H9 (cell line): ENCODE measurements around the gene DTNB. TPM values are rescaled to one million over a fixed set of nuclear protein-coding genes. Genes with fewer than 3 reads are reported as not detected.

Experiments
- DNase-seq: peaks from one replicate; pipeline ENCODE4 v3.0.0-alpha.2; 2017
- H2AFZ ChIP-seq: one replicate; pipeline ENCODE4 v1.6.1; 2013; ENCODE audit warnings: mild to moderate bottlenecking, low read length, control low read depth, moderate library complexity
- H2AK5ac ChIP-seq: 2 replicates; pipeline ENCODE4 v1.6.1; 2013; ENCODE audit warnings: low read length, control low read depth, mixed read lengths; ENCODE audit not compliant: insufficient read length
- H2BK120ac ChIP-seq: one replicate; pipeline ENCODE4 v1.6.1; 2013; ENCODE audit warnings: low read depth, mild to moderate bottlenecking, low read length, control low read depth, inconsistent platforms; ENCODE audit not compliant: poor library complexity, severe bottlenecking
- H2BK12ac ChIP-seq: 2 replicates; pipeline ENCODE4 v1.6.1; 2013; ENCODE audit warnings: low read length, control low read depth, mixed read lengths, low read depth; ENCODE audit not compliant: insufficient read length
- H2BK15ac ChIP-seq: 2 replicates; pipeline ENCODE4 v1.6.1; 2013; ENCODE audit warnings: low read depth, low read length, control low read depth
- H2BK20ac ChIP-seq: one replicate; pipeline ENCODE4 v1.6.1; 2013; ENCODE audit warnings: low read depth, mild to moderate bottlenecking, low read length, control low read depth, inconsistent platforms; ENCODE audit not compliant: poor library complexity, severe bottlenecking
- H2BK5ac ChIP-seq: 2 replicates; pipeline ENCODE4 v1.6.1; 2013; ENCODE audit warnings: low read length, control low read depth, mixed read lengths; ENCODE audit not compliant: insufficient read length
- H3K14ac ChIP-seq: 2 replicates; pipeline ENCODE4 v1.6.1; 2013; ENCODE audit warnings: low read length, control low read depth; ENCODE audit not compliant: insufficient read depth
- H3K18ac ChIP-seq: 2 replicates; pipeline ENCODE4 v1.6.1; 2013; ENCODE audit warnings: low read depth, mild to moderate bottlenecking, mixed read lengths, low read length, control low read depth; ENCODE audit not compliant: insufficient read length
- H3K23ac ChIP-seq: 2 replicates; pipeline ENCODE4 v1.6.1; 2013; ENCODE audit warnings: low read length, control low read depth, mixed read lengths, low read depth; ENCODE audit not compliant: insufficient read length
- H3K23me2 ChIP-seq: 2 replicates; pipeline ENCODE4 v1.6.1; 2013; ENCODE audit warnings: low read depth, mild to moderate bottlenecking, mixed read lengths, low read length, control low read depth; ENCODE audit not compliant: insufficient read length, poor library complexity, severe bottlenecking
- H3K27ac ChIP-seq: 2 replicates; pipeline ENCODE4 v1.5.1; 2013; ENCODE audit warnings: low read length, control low read depth, mixed read lengths, low read depth; ENCODE audit not compliant: insufficient read length
- H3K27me3 ChIP-seq: 2 replicates; pipeline ENCODE4 v1.6.1; 2013; ENCODE audit warnings: low read length, control low read depth, inconsistent platforms; ENCODE audit not compliant: insufficient read depth
- H3K4ac ChIP-seq: 2 replicates; pipeline ENCODE4 v1.6.1; 2013; ENCODE audit warnings: low read depth, mild to moderate bottlenecking, control low read depth, inconsistent platforms, low read length, moderate library complexity
- H3K4me1 ChIP-seq: 2 replicates; pipeline ENCODE4 v1.6.1; 2013; ENCODE audit warnings: low read length, control low read depth, inconsistent platforms; ENCODE audit not compliant: insufficient read depth
- H3K4me2 ChIP-seq: 2 replicates; pipeline ENCODE4 v1.6.1; 2013; ENCODE audit warnings: low read length, control low read depth, mixed read lengths; ENCODE audit not compliant: insufficient read length, insufficient read depth
- H3K56ac ChIP-seq: 2 replicates; pipeline ENCODE4 v1.6.1; 2013; ENCODE audit warnings: low read depth, mild to moderate bottlenecking, mixed read lengths, low read length, control low read depth; ENCODE audit not compliant: insufficient read length
- H3K79me1 ChIP-seq: 2 replicates; pipeline ENCODE4 v1.6.1; 2013; ENCODE audit warnings: low read depth, mild to moderate bottlenecking, moderate library complexity, low read length, control low read depth, inconsistent platforms; ENCODE audit not compliant: insufficient read depth, poor library complexity, severe bottlenecking
- H3K79me2 ChIP-seq: 2 replicates; pipeline ENCODE4 v1.6.1; 2013; ENCODE audit warnings: low read length, control low read depth, inconsistent platforms; ENCODE audit not compliant: insufficient read depth
- H3K9ac ChIP-seq: 2 replicates; pipeline ENCODE4 v1.6.1; 2013; ENCODE audit warnings: low read length, control low read depth, mixed read lengths; ENCODE audit not compliant: insufficient read length; ENCODE audit errors: extremely low read depth
- H3K9me3 ChIP-seq: one replicate; pipeline ENCODE4 v1.6.1; 2013; ENCODE audit warnings: low read depth, low read length, inconsistent platforms; ENCODE audit not compliant: control insufficient read depth
- H3T11ph ChIP-seq: one replicate; pipeline ENCODE4 v1.6.1; 2013; ENCODE audit warnings: mild to moderate bottlenecking, low read length, control low read depth, inconsistent platforms
- H4K20me1 ChIP-seq: one replicate; pipeline ENCODE4 v1.6.1; 2013; ENCODE audit not compliant: control insufficient read depth, insufficient read length, insufficient read depth
- H4K5ac ChIP-seq: 2 replicates; pipeline ENCODE4 v1.6.1; 2013; ENCODE audit warnings: low read depth, mild to moderate bottlenecking, mixed read lengths, low read length, control low read depth; ENCODE audit not compliant: insufficient read length
- H4K8ac ChIP-seq: replicated peaks from 2 replicates; pipeline ENCODE4 v1.6.1; 2013; ENCODE audit warnings: low read length, control low read depth, mixed read lengths, low read depth; ENCODE audit not compliant: insufficient read length
- H4K91ac ChIP-seq: 2 replicates; pipeline ENCODE4 v1.6.1; 2013; ENCODE audit warnings: low read depth, mild to moderate bottlenecking, moderate library complexity, mixed read lengths, low read length, control low read depth; ENCODE audit not compliant: insufficient read length
- H3K27ac Mint-ChIP-seq, 3 experiments: 2 replicates in 2 of 3; 3 replicates in 1 of 3; pipeline ENCODE4 v1.8.0; 2020 to 2021; ENCODE audit warnings: mixed read lengths in 3 of 3, mild to moderate bottlenecking in 1 of 3, moderate library complexity in 1 of 3
- H3K27me3 Mint-ChIP-seq: 2 replicates; pipeline ENCODE4 v1.8.0; 2021; ENCODE audit warnings: low read depth, mild to moderate bottlenecking, moderate library complexity, mixed read lengths
- H3K36me3 Mint-ChIP-seq, 3 experiments: 2 replicates in 2 of 3; 3 replicates in 1 of 3; pipeline ENCODE4 v1.8.0; 2020 to 2021; ENCODE audit warnings: low read depth in 3 of 3, mixed read lengths in 3 of 3; ENCODE audit not compliant: insufficient read depth in 1 of 3
- H3K4me1 Mint-ChIP-seq, 2 experiments: 2 replicates each; pipeline ENCODE4 v1.8.0; 2020; ENCODE audit warnings: mixed read lengths in 2 of 2
- H3K4me3 Mint-ChIP-seq, 2 experiments: 2 replicates in 1 of 2; 3 replicates in 1 of 2; pipeline ENCODE4 v1.8.0; 2020 to 2021; ENCODE audit warnings: mild to moderate bottlenecking in 2 of 2, mixed read lengths in 2 of 2, moderate library complexity in 1 of 2
- H3K9me3 Mint-ChIP-seq, 2 experiments: 2 replicates in 1 of 2; 3 replicates in 1 of 2; pipeline ENCODE4 v1.8.0; 2020; ENCODE audit warnings: mild to moderate bottlenecking in 2 of 2, mixed read lengths in 2 of 2, moderate library complexity in 1 of 2
- CTCF ChIP-seq: fragments of 200-600 bp; sonication (generic); conservative IDR thresholded peaks from 3 replicates; pipeline ENCODE4 v1.8.0; 2021; ENCODE audit warnings: antibody characterized with exemption, mild to moderate bottlenecking
- WGBS: extraction: QIAGEN DNeasy Blood & Tissue Kit; methylation state at CpG from one replicate; pipeline ENCODE4 v1.1.7; 2013; ENCODE audit warnings: missing lambda C conversion rate, low lambda C conversion rate, mixed read lengths; ENCODE audit not compliant: insufficient read length; ENCODE audit errors: extremely low coverage; 5-methylcytosine and 5-hydroxymethylcytosine counted together
- total RNA-seq: library from RNA; stranded (reverse); gene quantifications from 2 replicates; pipeline ENCODE4 v1.2.1, GENCODE V29; 2021

The DTNB gene
- total RNA-seq, 1 experiment from 2014 or later, result 26.7 TPM

- no peak overlapping the region for H3K56ac ChIP-seq
- no peaks in the 10 kb centered on the region for H3K79me1 ChIP-seq
- H3K18ac ChIP-seq, result no peak overlapping the region
- no peak overlapping the region for H3K4me2 ChIP-seq
- no peak for DNase-seq
- Mint-ChIP-seq H3K4me3 (no peak overlapping the region), H3K27me3 (peaks cover 43% of the 10 kb centered on the region), H3K36me3 (no peaks in the 10 kb centered on the region), H3K4me1 (peaks cover 17 to 29% of the 10 kb centered on the region in 2 experiments), H3K9me3 (no peaks in the 10 kb centered on the region), H3K27ac (no peak overlapping the region)
- H3K27ac ChIP-seq, result no peak overlapping the region
- no peak overlapping the region for H4K8ac ChIP-seq
- H3K23me2 ChIP-seq, result no peaks in the 10 kb centered on the region
- no peak overlapping the region for H2BK5ac ChIP-seq
- no peak overlapping the region for H3T11ph ChIP-seq
- H3K9ac ChIP-seq, result no peak overlapping the region
- no peaks in the 10 kb centered on the region for H3K4me1 ChIP-seq
- no peak overlapping the region for H2BK15ac ChIP-seq
- H4K91ac ChIP-seq, result no peak overlapping the region
- H3K4ac ChIP-seq, result no peak overlapping the region
- no peak overlapping the region for H4K5ac ChIP-seq
- no peaks in the 10 kb centered on the region for H3K79me2 ChIP-seq
- WGBS, result no CpG with 5 or more reads among the region's 4 CpGs
- H3K23ac ChIP-seq, result no peak overlapping the region
- H3K27me3 ChIP-seq, result peaks cover 2% of the 10 kb centered on the region; the same call in 1 of the 2 replicates
- H2BK120ac ChIP-seq, result no peak overlapping the region
- no peak overlapping the region for H2AK5ac ChIP-seq
- H3K9me3 ChIP-seq, result no peaks in the 10 kb centered on the region
- H4K20me1 ChIP-seq, result no peaks in the 10 kb centered on the region
- no peak for TF ChIP-seq CTCF
- no peak overlapping the region for H2AFZ ChIP-seq
- no peak overlapping the region for H2BK12ac ChIP-seq
- no peak overlapping the region for H2BK20ac ChIP-seq
- no peak overlapping the region for H3K14ac ChIP-seq
Measured at GRCh38 chr2:25368660-25369059, 304.7 kb downstream of the DTNB start.
